Esophagus muscularis mucosa (tissue), 3 donors: ENCODE measurements around the gene TRRAP.
"Not testable (repeated sequence)": the region's sequence is repeated elsewhere in the genome, so short reads cannot be mapped to it uniquely, and the experiment has no call there.

Source experiments
- CTCF ChIP-seq, 3 experiments: fragments of 200-600 bp in 2 of 3; fragments of 450-650 bp in 1 of 3; sonication (generic) in 2 of 3; IDR thresholded peaks; one replicate each; pipeline ENCODE4 v1.5.1; 2017 to 2019; ENCODE audit warnings: antibody characterized with exemption in 3 of 3, mild to moderate bottlenecking in 2 of 3, moderate library complexity in 1 of 3
- POLR2A ChIP-seq: fragments of 450-650 bp; IDR thresholded peaks from one replicate; pipeline ENCODE4 v1.6.1; 2017; ENCODE audit warnings: antibody characterized with exemption, moderate library complexity, mild to moderate bottlenecking, low read depth

- not testable (repeated sequence) for TF ChIP-seq POLR2A; CTCF (IDR thresholded peaks at IDR 0.05)
These were observed 4.7 kb upstream of the TRRAP start for GRCh38 chr7:98873610-98874009.
